GM13977 (cell line): ENCODE measurements around the gene ECEL1.

Experiments
- DNase-seq: peaks from one replicate; pipeline ENCODE4 v3.0.0; 2012; ENCODE audit warnings: low spot score
- CTCF ChIP-seq: IDR thresholded peaks from 2 replicates; pipeline ENCODE4 v1.5.1; 2012; ENCODE audit warnings: mild to moderate bottlenecking, control low read depth; ENCODE audit not compliant: insufficient read depth; ENCODE audit errors: extremely low read depth, missing control alignments
- in situ Hi-C: fragments of 300-500 bp; cut with MboI; formaldehyde crosslinking; loops from one replicate; pipeline ENCODE4 v1.12.0; 2022; ENCODE audit warnings: low sequenced_read_pairs, low pct_unique_long_range_greater_than_20kb, mixed read lengths, inconsistent platforms; ENCODE audit not compliant: unreplicated experiment

Gene ECEL1

GRCh38 chr2:232484628-232485347 is 2.8 kb downstream of the ECEL1 start:
- no peak for DNase-seq
- in situ Hi-C loops, result no loop called here
- TF ChIP-seq CTCF, result no peak

- no peak for TF ChIP-seq CTCF
- no peak for DNase-seq
- in situ Hi-C loops, result no loop called here
Observed at GRCh38 chr2:232483923-232484627, 3.6 kb downstream of the ECEL1 start.

- in situ Hi-C loops, result no loop called here
- TF ChIP-seq CTCF, result no peak
- no peak for DNase-seq
Observed at GRCh38 chr2:232483311-232483922, 4.2 kb downstream of the ECEL1 start.

- TF ChIP-seq CTCF, result no peak
- no peak for DNase-seq
- in situ Hi-C loops, result no loop called here
Observed at GRCh38 chr2:232482301-232483238, 5.1 kb downstream of the ECEL1 start.

GRCh38 chr2:232481322-232482140 is 6.1 kb downstream of the ECEL1 start:
- TF ChIP-seq CTCF, result no peak
- no peak for DNase-seq
- in situ Hi-C loops, result no loop called here
